Esophagus squamous epithelium (tissue), 4 donors: ENCODE measurements around the gene RTN3.

Experiments used
- CTCF ChIP-seq, 6 experiments: fragments of 450-650 bp in 4 of 6; fragments of 200-600 bp in 2 of 6; sonication (generic) in 2 of 6; IDR thresholded peaks; one replicate each; pipeline ENCODE4 v1.5.1; 2016 to 2019; ENCODE audit warnings: antibody characterized with exemption in 6 of 6, mild to moderate bottlenecking in 4 of 6, moderate library complexity in 4 of 6
- POLR2A ChIP-seq, 4 donors: fragments of 450-650 bp; IDR thresholded peaks; one replicate each; pipeline ENCODE4 v1.6.1; 2017; ENCODE audit warnings: antibody characterized with exemption in 4 of 4, mild to moderate bottlenecking in 4 of 4, moderate library complexity in 3 of 4

- TF ChIP-seq CTCF (IDR thresholded peaks at IDR 0.05) (no peak), POLR2A (IDR thresholded peaks at IDR 0.05) (no peak)
These were observed 28.1 kb downstream of the RTN3 start for GRCh38 chr11:63709336-63709884.
